ENCODE results near the gene GALNT18.
"Not testable (repeated sequence)": the region's sequence is repeated elsewhere in the genome, so short reads cannot be mapped to it uniquely, and the experiment has no call there.

Gene GALNT18

GRCh38 chr11:11383995-11384394 is 237.8 kb downstream of the GALNT18 start:
- no peak for DNase-seq (ENCODE audit: low spot score)

- no peak for DNase-seq (ENCODE audit: low spot score)
These were observed 238.8 kb downstream of the GALNT18 start for GRCh38 chr11:11382858-11383532.

GRCh38 chr11:11381471-11382105 is 240.2 kb downstream of the GALNT18 start:
- DNase-seq (ENCODE audit: low spot score), result no peak

GRCh38 chr11:11380883-11381282 is 240.9 kb downstream of the GALNT18 start:
- no peak for DNase-seq (ENCODE audit: low spot score)

GRCh38 chr11:11380340-11380739 is 241.5 kb downstream of the GALNT18 start:
- no peak for DNase-seq (ENCODE audit: low spot score)

- no peak for DNase-seq (ENCODE audit: low spot score)
These were observed 242.1 kb downstream of the GALNT18 start for GRCh38 chr11:11379661-11380060.

GRCh38 chr11:11378184-11378940 is 243.4 kb downstream of the GALNT18 start:
- no peak for DNase-seq (ENCODE audit: low spot score)

- no peak for DNase-seq (ENCODE audit: low spot score)
These were observed 247.3 kb downstream of the GALNT18 start for GRCh38 chr11:11374358-11375148.

- no peak for DNase-seq (ENCODE audit: low spot score)
These were observed 247.9 kb downstream of the GALNT18 start for GRCh38 chr11:11373934-11374333.

GRCh38 chr11:11372461-11372860 is 249.3 kb downstream of the GALNT18 start:
- no peak for DNase-seq (ENCODE audit: low spot score)

- DNase-seq (ENCODE audit: low spot score), result no peak
These were observed 250.9 kb downstream of the GALNT18 start for GRCh38 chr11:11370962-11371303.

- DNase-seq (ENCODE audit: low spot score), result no peak
These were observed 251.4 kb downstream of the GALNT18 start for GRCh38 chr11:11370255-11370961.

GRCh38 chr11:11366793-11367192 is 255.0 kb downstream of the GALNT18 start:
- no peak for DNase-seq (ENCODE audit: low spot score)

- DNase-seq (ENCODE audit: low spot score), result no peak
These were observed 258.1 kb downstream of the GALNT18 start for GRCh38 chr11:11363674-11364073.

- no peak for DNase-seq (ENCODE audit: low spot score)
These were observed 262.2 kb downstream of the GALNT18 start for GRCh38 chr11:11359611-11360010.

- no peak for DNase-seq (ENCODE audit: low spot score)
These were observed 265.0 kb downstream of the GALNT18 start for GRCh38 chr11:11356842-11357241.

GRCh38 chr11:11352878-11353277 is 268.9 kb downstream of the GALNT18 start, which contains the start of gene CSNK2A3:
CSNK2A3 (minus strand) TSS chr11:11353250; CDS start chr11:11353119, 131 bp downstream.
- DNase-seq (ENCODE audit: low spot score), result not testable (repeated sequence)

- DNase-seq (ENCODE audit: low spot score), result not testable (repeated sequence)
These were observed 270.0 kb downstream of the GALNT18 start for GRCh38 chr11:11351851-11352250.

- DNase-seq (ENCODE audit: low spot score), result no peak
These were observed 270.7 kb downstream of the GALNT18 start for GRCh38 chr11:11351042-11351586.

- no peak for DNase-seq (ENCODE audit: low spot score)
These were observed 271.9 kb downstream of the GALNT18 start for GRCh38 chr11:11349870-11350337.

Data from hematopoietic multipotent progenitor cell treated with erythropoietin and hydrocortisone succinate and interleukin-3 and kit ligand, for 17 days (in vitro differentiated cells).